ENCODE data around the gene SEMA4D.

GRCh38 chr9:89514956-89515355, 17.0 kb upstream of the SEMA4D start:
- TF ChIP-seq EP300 (IDR thresholded peaks at IDR 0.05) (no peak), CTCF (IDR thresholded peaks at IDR 0.05) (no peak), POLR2A (IDR thresholded peaks at IDR 0.05) (no peak)
